ENCODE measurements around the gene PPFIA1. TPM values are rescaled to one million over a fixed set of nuclear protein-coding genes. Genes with fewer than 3 reads are reported as not detected.

The PPFIA1 gene
- polyA plus RNA-seq, 4 donors = 17.8 to 27.3 (median 23.6) TPM

DNA sequence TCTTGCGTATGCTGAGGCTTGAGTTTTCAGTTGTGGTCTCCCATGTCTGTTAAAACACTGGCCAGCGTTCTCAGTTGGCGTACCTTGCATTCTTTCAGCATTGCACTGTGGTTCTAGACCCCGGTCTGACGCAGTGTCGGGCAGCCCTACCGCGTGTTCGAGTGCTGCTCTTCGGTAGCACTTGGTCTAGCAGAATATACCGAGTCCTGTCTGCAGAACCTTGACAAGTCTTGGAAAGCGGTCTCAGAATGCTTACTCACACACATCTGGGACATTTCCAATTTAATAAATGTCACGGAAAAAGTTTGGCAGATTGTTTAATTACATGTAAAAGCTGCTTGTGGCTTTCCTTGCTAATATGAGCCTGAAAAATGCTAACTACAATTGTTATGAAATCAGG, 32.6 kb downstream of the PPFIA1 start:
- Histone ChIP-seq H3K4me1 (ENCODE audit: control insufficient read depth in 3 of 3, insufficient read depth in 2 of 3, low read depth in 1 of 3, low read length in 2 of 3) (peaks cover 0 to 3% (median 0%) of the 10 kb centered on the region in 3 donors), H3K36me3 (ENCODE audit: control insufficient read depth in 3 of 3, insufficient read depth in 2 of 3, low read depth in 1 of 3, low read length in 3 of 3) (peaks cover 2 to 25% (median 8%) of the 10 kb centered on the region in 3 donors), H3K27ac (ENCODE audit: low read depth in 1 of 3, low read length in 2 of 3) (no peak overlapping the region), H3K9me3 (ENCODE audit: control insufficient read depth in 2 of 2, insufficient read depth in 1 of 2, low read depth in 1 of 2, low read length in 1 of 2) (no peaks in the 10 kb centered on the region), H3K4me3 (ENCODE audit: low read depth in 1 of 3, low read length in 3 of 3) (no peak overlapping the region), H3K27me3 (ENCODE audit: control insufficient read depth in 3 of 3, insufficient read depth in 3 of 3, low read length in 3 of 3) (no peaks in the 10 kb centered on the region)
- DNase-seq (no peak), FAIRE-seq (no peak)
- 82 to 98% (median 94%) methylated on average over 13 of the region's 13 CpGs for WGBS, 3 donors

DNA sequence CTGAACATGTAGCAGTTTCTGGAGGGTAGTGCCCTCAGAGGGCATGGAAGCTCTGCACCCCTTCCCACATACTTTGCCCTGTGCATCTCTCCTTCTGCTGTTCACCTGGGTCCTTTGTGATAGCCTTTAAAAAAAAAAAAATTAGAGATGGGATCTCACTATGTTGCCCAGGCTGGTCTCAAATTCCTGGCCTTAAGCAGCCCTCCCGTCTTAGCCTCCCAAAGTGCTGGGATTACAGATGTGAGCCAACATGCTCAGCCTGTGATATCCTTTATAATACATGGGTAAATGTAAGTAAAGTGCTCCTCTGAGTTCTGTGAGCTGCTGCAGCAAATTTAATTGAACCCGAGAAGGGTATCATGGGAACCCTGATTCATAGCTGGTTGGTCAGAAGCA, 33.7 kb downstream of the PPFIA1 start:
- 94 to 98% (median 96%) methylated on average over 2 of the region's 2 CpGs for WGBS, 3 donors
- Histone ChIP-seq H3K4me1 (ENCODE audit: control insufficient read depth in 3 of 3, insufficient read depth in 2 of 3, low read depth in 1 of 3, low read length in 2 of 3) (peaks cover 0 to 3% (median 0%) of the 10 kb centered on the region in 3 donors), H3K4me3 (ENCODE audit: low read depth in 1 of 3, low read length in 3 of 3) (no peak overlapping the region), H3K9me3 (ENCODE audit: control insufficient read depth in 2 of 2, insufficient read depth in 1 of 2, low read depth in 1 of 2, low read length in 1 of 2) (no peaks in the 10 kb centered on the region), H3K36me3 (ENCODE audit: control insufficient read depth in 3 of 3, insufficient read depth in 2 of 3, low read depth in 1 of 3, low read length in 3 of 3) (peaks cover 0 to 30% (median 4%) of the 10 kb centered on the region in 3 donors), H3K27ac (ENCODE audit: low read depth in 1 of 3, low read length in 2 of 3) (no peak overlapping the region), H3K27me3 (ENCODE audit: control insufficient read depth in 3 of 3, insufficient read depth in 3 of 3, low read length in 3 of 3) (no peaks in the 10 kb centered on the region)
- no peak for DNase-seq
- FAIRE-seq = no peak

DNA sequence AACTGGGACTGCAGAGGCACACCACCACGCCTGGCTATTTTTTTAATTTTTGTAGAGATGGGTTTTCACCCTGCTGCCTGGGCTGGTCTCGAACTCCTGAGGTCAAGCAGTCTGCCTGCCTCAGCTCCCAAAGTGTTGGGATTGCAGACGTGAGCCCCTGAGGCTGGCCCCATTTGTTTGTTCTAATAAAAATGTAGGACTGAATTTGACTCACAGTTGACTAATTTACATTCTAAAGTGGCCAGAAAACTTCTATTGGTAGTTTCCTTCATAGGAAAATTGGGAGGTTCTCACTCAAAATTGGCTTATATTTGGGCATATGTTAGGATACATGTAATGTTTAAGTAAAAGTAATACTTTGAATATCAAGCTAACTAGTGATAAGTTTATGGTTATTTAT, 35.0 kb downstream of the PPFIA1 start:
- no peaks in the 10 kb centered on the region for H3K9me3 ChIP-seq (ENCODE audit: control insufficient read depth in 2 of 2, insufficient read depth in 1 of 2, low read depth in 1 of 2, low read length in 1 of 2)
- H3K27ac ChIP-seq (ENCODE audit: low read depth in 1 of 3, low read length in 2 of 3) = no peak overlapping the region
- FAIRE-seq = no peak
- peaks cover 0 to 28% (median 0%) of the 10 kb centered on the region in 3 donors for H3K36me3 ChIP-seq (ENCODE audit: control insufficient read depth in 3 of 3, insufficient read depth in 2 of 3, low read depth in 1 of 3, low read length in 3 of 3)
- DNase-seq = no peak
- WGBS, 3 donors = 90 to 96% (median 93%) methylated on average over 3 of the region's 3 CpGs
- no peaks in the 10 kb centered on the region for H3K27me3 ChIP-seq (ENCODE audit: control insufficient read depth in 3 of 3, insufficient read depth in 3 of 3, low read length in 3 of 3)
- H3K4me1 ChIP-seq (ENCODE audit: control insufficient read depth in 3 of 3, insufficient read depth in 2 of 3, low read depth in 1 of 3, low read length in 2 of 3) = peaks cover 0 to 3% (median 0%) of the 10 kb centered on the region in 3 donors
- H3K4me3 ChIP-seq (ENCODE audit: low read depth in 1 of 3, low read length in 3 of 3) = no peak overlapping the region

DNA sequence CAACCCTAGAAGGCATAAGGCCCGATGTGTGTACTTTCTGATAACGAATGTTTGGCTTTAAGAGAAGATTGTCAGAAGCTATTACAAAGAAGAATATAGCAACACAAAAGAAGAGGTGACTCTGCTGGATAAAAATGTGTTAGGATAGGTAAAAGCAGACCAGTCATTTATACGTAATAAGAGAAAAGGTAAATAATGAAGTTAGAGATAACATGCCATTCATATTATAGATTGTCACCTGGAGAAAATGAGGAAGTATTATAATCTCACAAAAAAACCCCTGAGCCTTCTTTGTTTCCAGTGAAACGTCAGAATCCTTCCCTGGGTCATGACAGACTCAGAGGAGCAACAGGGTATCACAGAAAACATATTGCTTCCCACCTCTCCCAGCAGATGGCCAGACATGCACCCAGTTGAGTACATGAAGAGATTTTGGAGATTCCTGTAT, 36.1 kb downstream of the PPFIA1 start:
- Histone ChIP-seq H3K36me3 (ENCODE audit: control insufficient read depth in 3 of 3, insufficient read depth in 2 of 3, low read depth in 1 of 3, low read length in 3 of 3) (peaks cover 0 to 33% (median 0%) of the 10 kb centered on the region in 3 donors), H3K4me1 (ENCODE audit: control insufficient read depth in 3 of 3, insufficient read depth in 2 of 3, low read depth in 1 of 3, low read length in 2 of 3) (peaks cover 0 to 3% (median 0%) of the 10 kb centered on the region in 3 donors), H3K4me3 (ENCODE audit: low read depth in 1 of 3, low read length in 3 of 3) (no peak overlapping the region), H3K9me3 (ENCODE audit: control insufficient read depth in 2 of 2, insufficient read depth in 1 of 2, low read depth in 1 of 2, low read length in 1 of 2) (no peaks in the 10 kb centered on the region), H3K27ac (ENCODE audit: low read depth in 1 of 3, low read length in 2 of 3) (peak overlapping the region in 1 of 3 donors; percentile 63), H3K27me3 (ENCODE audit: control insufficient read depth in 3 of 3, insufficient read depth in 3 of 3, low read length in 3 of 3) (no peaks in the 10 kb centered on the region)
- WGBS, 3 donors = 60 to 73% (median 62%) methylated on average over 4 of the region's 4 CpGs
- FAIRE-seq (no peak), DNase-seq (no peak)

DNA sequence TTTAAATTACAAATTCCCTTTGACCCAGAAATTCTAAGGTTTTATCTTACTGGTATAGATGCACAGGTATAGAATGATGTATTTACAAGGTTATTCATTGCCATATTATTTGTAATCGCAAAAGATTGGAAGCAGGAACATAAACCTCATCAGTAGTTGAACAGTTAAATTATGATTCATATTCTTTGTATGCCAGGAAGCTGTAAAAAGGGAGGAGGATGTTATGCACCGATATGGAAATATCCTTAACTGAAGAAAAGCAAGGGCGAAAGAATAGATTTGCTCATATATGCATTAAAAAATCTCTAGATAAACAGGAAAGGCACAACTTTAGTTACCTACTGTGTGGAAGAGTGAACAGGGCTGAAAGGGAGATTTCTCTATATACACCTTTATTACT, 36.7 kb downstream of the PPFIA1 start:
- H3K27ac ChIP-seq (ENCODE audit: low read depth in 1 of 3, low read length in 2 of 3) = no peak overlapping the region
- H3K36me3 ChIP-seq (ENCODE audit: control insufficient read depth in 3 of 3, insufficient read depth in 2 of 3, low read depth in 1 of 3, low read length in 3 of 3) = peaks cover 0 to 37% (median 0%) of the 10 kb centered on the region in 3 donors
- WGBS, 3 donors = 58 to 73% (median 60%) methylated on average over 3 of the region's 3 CpGs
- peaks cover 0 to 3% (median 0%) of the 10 kb centered on the region in 3 donors for H3K4me1 ChIP-seq (ENCODE audit: control insufficient read depth in 3 of 3, insufficient read depth in 2 of 3, low read depth in 1 of 3, low read length in 2 of 3)
- no peak overlapping the region for H3K4me3 ChIP-seq (ENCODE audit: low read depth in 1 of 3, low read length in 3 of 3)
- DNase-seq (no peak), FAIRE-seq (no peak)
- no peaks in the 10 kb centered on the region for H3K27me3 ChIP-seq (ENCODE audit: control insufficient read depth in 3 of 3, insufficient read depth in 3 of 3, low read length in 3 of 3)
- H3K9me3 ChIP-seq (ENCODE audit: control insufficient read depth in 2 of 2, insufficient read depth in 1 of 2, low read depth in 1 of 2, low read length in 1 of 2) = no peaks in the 10 kb centered on the region

DNA sequence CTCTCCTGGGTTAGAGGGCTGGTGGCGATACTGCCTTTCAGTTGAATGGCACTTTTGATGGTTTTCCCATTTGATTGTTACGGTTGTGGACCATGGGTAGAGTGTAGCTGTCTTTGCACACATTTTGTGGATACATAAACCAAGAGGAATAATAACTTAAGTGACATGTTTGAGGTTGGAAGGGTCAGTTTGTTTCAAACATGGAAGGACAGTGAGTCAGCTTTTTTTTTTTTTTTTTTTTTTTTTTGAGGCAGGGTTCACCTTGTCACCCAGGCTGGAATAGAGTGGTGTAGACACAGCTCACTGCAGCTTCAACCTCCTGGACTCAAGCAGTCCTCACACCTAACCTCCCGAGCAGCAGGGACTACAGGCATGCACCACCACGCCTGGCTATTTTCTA, 41.1 kb downstream of the PPFIA1 start:
- FAIRE-seq = no peak

DNA sequence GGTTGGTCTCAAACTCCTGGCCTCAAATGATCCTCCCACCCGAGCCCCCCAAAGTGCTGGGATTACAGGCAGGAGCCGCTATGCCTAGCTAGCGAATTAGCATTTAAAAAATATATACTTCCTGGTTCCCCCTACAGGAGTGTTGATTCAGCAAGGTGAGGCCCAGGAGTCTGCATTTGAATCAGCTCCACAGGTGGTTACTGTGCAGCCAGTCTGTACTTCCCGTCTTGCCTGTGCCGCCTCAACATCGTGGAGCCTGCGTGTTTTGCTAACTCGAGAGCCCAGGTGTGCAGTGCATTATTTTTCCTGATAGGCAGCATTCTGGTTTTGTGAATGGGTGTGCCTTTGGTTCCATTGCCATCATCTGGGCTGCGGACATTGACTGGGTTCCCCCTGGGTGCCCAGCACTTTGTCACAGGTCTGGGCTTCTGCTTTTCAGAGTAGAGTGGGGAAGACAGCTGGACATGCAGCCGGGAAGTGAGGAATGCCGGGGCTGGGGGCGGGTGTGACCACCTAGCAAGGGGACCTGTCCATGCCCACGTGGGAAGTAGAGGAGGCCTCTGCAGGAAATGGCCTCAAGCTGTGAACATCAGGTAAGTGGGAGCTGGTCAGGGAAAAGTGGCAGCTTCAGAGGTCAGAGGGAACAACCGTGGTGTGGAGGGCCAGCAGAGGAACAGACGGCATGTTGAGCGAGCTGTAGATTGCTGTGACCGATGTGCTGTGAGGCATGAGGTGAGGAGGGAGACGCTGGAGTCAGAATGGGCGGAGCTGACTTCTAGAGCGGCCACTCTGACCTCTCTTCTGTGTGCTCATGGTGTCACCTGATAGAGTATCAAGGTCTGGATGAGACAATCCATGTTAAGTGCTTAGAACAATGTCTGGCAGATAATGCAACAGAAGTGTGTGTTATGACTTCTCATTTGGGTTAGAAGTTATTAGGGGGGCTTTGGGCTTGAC, 42.2 kb downstream of the PPFIA1 start:
- peak; percentile 11 to 26 for DNase-seq
- no peak overlapping the region for H3K4me3 ChIP-seq (ENCODE audit: low read depth in 1 of 3, low read length in 3 of 3)
- no peak overlapping the region for H3K27ac ChIP-seq (ENCODE audit: low read depth in 1 of 3, low read length in 2 of 3)
- H3K4me1 ChIP-seq (ENCODE audit: control insufficient read depth in 3 of 3, insufficient read depth in 2 of 3, low read depth in 1 of 3, low read length in 2 of 3) = no peaks in the 10 kb centered on the region
- H3K27me3 ChIP-seq (ENCODE audit: control insufficient read depth in 3 of 3, insufficient read depth in 3 of 3, low read length in 3 of 3) = no peaks in the 10 kb centered on the region
- WGBS, 3 donors = 87 to 92% (median 91%) methylated on average over 20 of the region's 20 CpGs
- FAIRE-seq = no peak
- no peaks in the 10 kb centered on the region for H3K9me3 ChIP-seq (ENCODE audit: control insufficient read depth in 2 of 2, insufficient read depth in 1 of 2, low read depth in 1 of 2, low read length in 1 of 2)
- H3K36me3 ChIP-seq (ENCODE audit: control insufficient read depth in 3 of 3, insufficient read depth in 2 of 3, low read depth in 1 of 3, low read length in 3 of 3) = peaks cover 0 to 38% (median 0%) of the 10 kb centered on the region in 3 donors

More for the DNA sequence above, 41.1 kb downstream of the PPFIA1 start:
- no peaks in the 10 kb centered on the region for H3K27me3 ChIP-seq (ENCODE audit: control insufficient read depth in 3 of 3, insufficient read depth in 3 of 3, low read length in 3 of 3)
- peaks cover 0 to 3% (median 0%) of the 10 kb centered on the region in 3 donors for H3K4me1 ChIP-seq (ENCODE audit: control insufficient read depth in 3 of 3, insufficient read depth in 2 of 3, low read depth in 1 of 3, low read length in 2 of 3)
- 98 to 100% (median 98%) methylated on average over 4 of the region's 4 CpGs for WGBS, 3 donors
- no peaks in the 10 kb centered on the region for H3K9me3 ChIP-seq (ENCODE audit: control insufficient read depth in 2 of 2, insufficient read depth in 1 of 2, low read depth in 1 of 2, low read length in 1 of 2)
- no peak overlapping the region for H3K27ac ChIP-seq (ENCODE audit: low read depth in 1 of 3, low read length in 2 of 3)
- H3K4me3 ChIP-seq (ENCODE audit: low read depth in 1 of 3, low read length in 3 of 3) = no peak overlapping the region
- no peak for DNase-seq
- peaks cover 0 to 38% (median 0%) of the 10 kb centered on the region in 3 donors for H3K36me3 ChIP-seq (ENCODE audit: control insufficient read depth in 3 of 3, insufficient read depth in 2 of 3, low read depth in 1 of 3, low read length in 3 of 3)

DNA sequence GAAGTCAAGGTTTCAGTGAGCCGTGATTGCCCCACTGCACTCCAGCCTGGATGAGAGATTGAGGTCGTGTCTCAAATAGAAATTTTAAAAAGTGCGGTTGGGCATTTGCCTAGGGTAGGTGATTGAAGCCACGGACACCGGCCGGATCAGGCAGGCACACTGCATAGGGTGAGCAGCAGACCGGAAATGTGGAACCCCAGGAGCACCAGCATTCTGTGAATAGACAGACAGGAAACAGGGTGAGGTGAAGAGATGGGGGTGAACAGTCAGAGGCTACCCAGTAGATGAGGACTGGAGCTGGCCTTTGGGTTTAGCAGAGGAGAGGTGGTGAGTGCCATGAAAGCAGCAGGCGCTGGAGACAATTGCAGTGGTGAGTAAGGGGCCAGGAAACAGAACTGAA, 43.5 kb downstream of the PPFIA1 start:
- no peaks in the 10 kb centered on the region for H3K4me1 ChIP-seq (ENCODE audit: control insufficient read depth in 3 of 3, insufficient read depth in 2 of 3, low read depth in 1 of 3, low read length in 2 of 3)
- FAIRE-seq (no peak), DNase-seq (no peak)
- no peak overlapping the region for H3K4me3 ChIP-seq (ENCODE audit: low read depth in 1 of 3, low read length in 3 of 3)
- WGBS, 3 donors = 81 to 93% (median 90%) methylated on average over 8 of the region's 8 CpGs
- H3K27me3 ChIP-seq (ENCODE audit: control insufficient read depth in 3 of 3, insufficient read depth in 3 of 3, low read length in 3 of 3) = no peaks in the 10 kb centered on the region
- peaks cover 0 to 39% (median 2%) of the 10 kb centered on the region in 3 donors for H3K36me3 ChIP-seq (ENCODE audit: control insufficient read depth in 3 of 3, insufficient read depth in 2 of 3, low read depth in 1 of 3, low read length in 3 of 3)
- no peak overlapping the region for H3K27ac ChIP-seq (ENCODE audit: low read depth in 1 of 3, low read length in 2 of 3)
- H3K9me3 ChIP-seq (ENCODE audit: control insufficient read depth in 2 of 2, insufficient read depth in 1 of 2, low read depth in 1 of 2, low read length in 1 of 2) = no peaks in the 10 kb centered on the region
